GM19397 (cell line): ENCODE data around the gene FAM174B.

Experiments
- ATAC-seq: cut with Tn5 transposase; IDR thresholded peaks from one replicate; pipeline ENCODE4 v1.9.1; 2021; ENCODE audit warnings: mild to moderate bottlenecking, moderate library complexity; ENCODE audit not compliant: unreplicated experiment

Gene FAM174B

DNA sequence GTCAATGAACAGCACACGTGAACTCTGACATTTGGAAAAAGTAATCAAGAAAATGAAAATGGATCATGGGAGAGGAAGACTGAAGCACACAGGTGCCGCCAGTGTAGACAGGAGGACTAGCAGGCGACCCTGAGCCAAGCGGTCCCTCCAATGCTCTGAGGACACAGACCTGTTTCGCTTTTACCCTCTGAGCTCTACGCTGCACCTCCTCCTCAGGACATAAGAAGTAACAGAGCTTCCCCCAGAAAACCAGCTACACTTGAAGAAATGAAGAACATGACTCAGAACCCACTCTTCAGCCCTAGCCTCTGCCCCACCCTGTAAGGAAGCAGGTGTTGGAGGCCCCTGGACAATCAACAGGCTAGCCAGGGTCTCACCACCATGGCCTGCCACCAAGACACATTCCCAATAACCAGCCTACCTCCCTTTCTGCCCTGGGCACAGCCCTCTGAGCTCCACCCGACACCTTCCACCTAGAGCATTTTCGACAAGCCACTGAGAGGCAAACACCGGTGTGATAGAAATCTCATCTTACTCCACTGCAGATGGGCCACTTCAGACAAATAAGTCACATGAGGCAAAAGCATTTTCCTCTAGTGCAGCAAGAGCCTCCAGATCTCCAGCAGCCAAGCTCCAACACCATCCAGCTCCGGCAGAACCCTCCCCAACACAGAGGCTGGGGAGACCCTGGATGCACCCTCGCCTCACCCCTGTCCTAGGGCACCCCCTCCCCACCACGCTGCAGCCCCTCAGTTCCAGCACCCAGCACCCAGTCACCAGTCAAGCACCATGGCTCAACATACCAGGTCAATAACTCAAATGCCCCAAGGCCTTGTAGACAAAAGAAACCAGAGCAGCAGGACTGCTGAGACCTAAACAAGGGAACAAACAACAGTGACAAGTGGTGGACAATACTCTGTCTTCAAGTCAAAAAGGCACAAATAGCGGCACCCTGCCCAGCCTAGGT is 11.4 kb downstream of the FAM174B start:
- no peak for ATAC-seq

DNA sequence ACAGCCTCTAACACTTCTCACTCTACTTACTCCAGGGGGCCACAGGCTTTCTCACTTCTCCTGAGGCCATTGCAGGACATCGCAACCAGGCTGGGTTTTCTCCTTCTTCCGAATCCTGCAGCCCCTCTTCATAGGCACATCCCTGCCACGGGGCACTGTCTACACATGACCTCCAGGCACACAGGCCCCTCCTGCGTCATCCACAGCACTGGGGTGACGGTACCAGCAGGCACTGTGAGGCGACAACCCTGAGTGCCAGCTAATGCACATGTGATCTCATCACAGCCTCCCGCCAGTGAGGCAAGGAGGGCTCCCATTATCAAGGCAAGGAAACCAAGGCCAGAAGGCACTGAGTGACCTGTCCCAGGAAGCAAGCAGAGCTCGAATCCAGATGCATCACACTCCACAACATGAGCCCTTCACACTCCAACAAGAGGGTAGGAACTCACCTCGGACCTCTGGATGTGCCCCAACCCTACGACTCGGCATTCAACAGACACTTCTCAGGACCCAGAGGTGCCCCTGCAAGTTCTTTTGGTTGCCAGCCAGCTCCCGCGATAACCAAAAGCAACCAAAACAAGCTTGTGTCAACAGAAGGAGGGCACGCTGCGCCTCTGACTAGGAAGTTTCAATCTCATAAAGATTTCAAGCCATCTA is 16.7 kb downstream of the FAM174B start:
- no peak for ATAC-seq

DNA sequence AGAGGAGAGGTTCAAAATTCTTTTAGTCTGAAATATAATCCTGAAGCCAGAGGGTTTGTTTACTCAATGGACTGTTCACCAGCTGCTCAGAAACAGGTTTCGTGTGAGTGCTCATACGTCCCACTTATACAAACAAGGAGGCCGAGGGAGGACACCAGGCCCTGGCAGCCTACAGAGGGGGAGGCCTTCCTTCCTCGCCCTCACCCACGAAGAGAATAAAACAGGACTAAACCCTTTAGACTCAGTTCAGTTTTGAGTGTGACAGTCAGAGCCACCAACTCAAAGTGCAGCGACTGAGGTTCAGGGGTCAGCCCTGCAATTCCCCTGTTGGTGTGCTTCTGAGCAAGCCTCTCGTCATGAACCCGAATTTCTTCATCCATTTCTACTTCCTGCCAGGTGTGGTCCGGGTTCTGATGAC is 17.3 kb downstream of the FAM174B start:
- ATAC-seq, result no peak

DNA sequence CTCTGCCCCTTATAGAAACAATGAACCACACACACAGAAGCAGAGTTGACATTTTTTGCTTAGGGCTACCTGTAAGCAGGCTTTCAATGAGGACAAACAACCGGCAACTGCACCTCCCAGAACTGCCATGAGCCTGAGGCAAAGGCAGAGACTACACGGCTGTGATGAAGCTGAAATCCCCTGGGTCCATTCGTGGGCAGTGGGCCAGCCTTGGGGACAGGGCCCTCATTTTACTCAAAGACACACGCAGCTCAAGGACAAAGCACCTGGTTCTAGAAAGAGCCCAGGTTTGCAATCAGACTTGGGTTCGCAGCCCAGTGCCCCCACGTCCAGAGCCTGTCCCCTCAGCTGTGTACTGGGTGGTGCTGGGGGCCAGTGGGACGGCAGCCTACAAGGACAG is 17.9 kb downstream of the FAM174B start:
- ATAC-seq, result no peak

DNA sequence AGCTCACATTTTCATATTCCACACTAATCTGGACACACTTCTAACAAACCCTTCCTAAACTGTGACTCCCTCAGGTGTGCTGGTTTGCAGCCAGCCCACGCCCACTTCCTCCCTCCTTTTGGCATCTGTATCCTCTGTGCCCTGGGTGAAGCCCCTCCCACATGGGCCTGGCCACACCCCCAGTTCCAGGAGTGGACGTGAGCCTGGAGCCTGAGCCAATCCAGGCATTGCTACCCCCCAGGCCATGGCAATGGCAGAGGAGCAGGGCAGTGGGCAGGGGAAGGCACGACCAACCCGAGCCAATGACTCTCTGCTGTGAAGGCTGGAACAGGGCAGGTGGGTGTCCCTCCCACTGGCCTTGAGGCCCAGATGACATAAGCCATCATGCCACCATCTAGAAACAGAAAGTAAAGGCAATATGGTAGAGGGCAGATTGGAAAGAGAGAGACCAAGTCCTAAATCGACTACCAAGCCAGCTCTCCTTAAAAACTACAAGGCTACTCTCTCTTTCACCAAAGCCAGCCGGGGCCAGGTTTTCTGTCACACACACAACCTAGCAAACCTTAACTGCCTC is 18.6 kb downstream of the FAM174B start:
- no peak for ATAC-seq

DNA sequence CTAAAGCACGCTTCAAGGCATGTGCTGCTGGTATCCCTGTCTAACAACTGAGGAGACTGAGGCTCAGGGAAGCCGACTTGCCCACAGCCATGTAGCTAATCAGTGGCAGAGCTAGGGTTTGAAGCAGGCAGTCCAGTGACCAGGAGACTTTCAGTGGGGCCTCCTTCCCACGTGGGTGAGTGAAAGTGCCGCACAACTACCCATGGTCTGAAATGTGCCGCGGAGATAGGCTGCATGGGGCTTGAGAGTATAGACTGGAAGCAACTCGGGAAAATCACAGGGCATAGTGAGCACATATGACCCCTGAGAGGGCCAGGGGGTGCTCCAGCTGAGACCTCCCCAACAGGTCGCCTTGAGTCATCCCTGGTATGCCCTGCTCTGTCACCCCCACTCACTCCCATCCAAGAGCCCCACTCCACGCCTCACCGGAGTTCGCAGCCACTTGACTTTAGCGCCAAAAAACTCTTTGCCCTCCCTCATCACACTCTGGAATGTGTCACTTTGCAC is 19.1 kb downstream of the FAM174B start:
- no peak for ATAC-seq

DNA sequence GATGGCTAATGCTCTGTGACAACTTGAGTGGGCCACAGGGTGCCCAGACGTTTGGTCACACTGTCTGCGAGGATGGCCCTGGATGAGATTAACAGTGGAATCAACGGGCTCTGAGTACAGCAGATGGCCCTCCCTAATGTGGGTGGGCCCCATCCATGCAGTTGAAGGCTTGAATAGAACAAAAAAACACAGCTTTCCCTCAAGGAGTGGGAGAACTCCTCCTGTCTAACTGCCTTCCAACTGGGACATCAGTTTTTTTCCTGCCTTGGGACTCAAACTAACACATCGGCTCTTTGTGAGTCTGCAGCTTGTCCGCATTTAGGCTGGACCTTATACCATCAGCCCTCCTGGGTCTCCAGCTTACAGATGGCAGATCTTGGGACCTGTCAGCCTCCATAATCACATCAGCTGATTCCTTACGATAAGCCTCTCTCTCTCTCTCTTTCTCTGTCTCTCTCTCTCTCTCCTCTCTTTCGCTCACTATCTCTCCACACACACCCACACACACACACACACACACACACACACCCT is 20.8 kb downstream of the FAM174B start:
- no peak for ATAC-seq

DNA sequence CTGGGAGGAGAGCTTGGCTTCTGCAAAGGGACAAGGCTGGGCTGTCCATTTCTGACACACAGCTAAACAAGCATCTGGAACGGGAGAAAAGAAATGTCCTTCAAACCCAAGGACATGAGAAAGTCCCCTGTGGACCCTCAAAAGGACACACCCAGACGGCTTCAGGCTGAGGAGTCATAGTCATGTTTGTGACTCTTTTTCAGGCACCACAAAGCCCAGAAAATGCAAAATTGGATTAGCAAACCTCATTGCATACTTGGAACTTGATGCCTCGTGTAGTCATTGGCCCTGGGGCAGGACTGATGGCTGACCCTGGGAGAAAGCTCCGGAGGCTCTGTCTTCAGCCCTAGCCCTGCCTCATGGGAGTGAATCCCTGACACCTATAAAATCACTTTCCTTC is 21.5 kb downstream of the FAM174B start:
- no peak for ATAC-seq

DNA sequence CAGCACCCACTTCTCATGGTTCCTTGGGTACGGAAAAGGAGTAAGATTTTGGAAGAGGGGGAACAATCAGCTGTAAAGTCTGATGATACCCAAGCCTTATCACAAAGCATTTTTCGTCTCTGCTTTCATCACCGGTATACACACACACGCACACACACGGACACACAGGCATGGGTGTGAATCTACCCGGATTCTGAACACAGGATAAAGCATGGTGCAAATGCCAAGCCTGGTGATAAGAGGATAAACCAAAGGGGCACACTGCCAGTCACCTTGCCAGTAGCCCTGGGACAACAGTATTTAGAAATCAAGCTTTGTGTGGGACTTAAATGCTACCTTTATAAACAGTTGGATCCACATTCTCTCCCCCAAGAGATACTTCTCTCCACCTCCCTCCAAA is 22.2 kb downstream of the FAM174B start:
- no peak for ATAC-seq

DNA sequence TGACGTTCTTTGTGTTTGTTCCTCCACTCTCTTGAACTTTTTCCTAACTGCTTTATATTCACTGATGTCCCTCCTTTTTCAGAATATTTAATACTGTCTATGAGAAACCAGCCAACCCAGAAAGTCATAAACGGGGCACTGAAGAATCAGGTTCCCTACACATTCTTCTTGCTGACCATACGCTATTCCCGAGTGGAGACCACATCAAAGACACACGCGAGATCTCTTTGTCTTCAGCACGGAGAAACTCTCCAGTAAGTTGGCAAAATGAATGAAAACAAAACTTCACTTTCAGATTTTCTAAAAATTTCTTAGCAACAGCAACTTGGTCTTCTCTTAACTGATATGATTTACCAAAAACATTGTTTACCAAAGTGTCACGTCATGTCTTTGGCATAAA is 22.6 kb downstream of the FAM174B start:
- no peak for ATAC-seq

DNA sequence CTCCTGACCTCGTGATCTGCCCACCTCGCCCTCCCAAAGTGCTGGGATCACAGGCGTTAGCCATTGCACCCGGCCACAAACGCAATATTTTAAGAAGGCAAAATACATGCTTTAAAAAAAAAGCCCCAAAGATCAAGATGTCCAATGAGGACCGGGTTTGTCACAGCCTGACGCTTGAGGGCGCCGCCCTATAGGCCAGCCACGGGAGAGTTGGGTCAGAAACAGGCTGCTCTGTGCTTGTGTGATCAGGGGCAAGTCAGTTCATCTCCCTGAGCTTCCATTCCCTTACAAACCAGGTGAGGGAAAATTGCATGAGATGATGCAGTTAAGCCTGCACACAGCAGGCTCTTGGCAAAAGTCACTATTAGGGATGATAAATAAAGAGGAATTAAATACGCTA is 23.9 kb downstream of the FAM174B start:
- ATAC-seq, result no peak

DNA sequence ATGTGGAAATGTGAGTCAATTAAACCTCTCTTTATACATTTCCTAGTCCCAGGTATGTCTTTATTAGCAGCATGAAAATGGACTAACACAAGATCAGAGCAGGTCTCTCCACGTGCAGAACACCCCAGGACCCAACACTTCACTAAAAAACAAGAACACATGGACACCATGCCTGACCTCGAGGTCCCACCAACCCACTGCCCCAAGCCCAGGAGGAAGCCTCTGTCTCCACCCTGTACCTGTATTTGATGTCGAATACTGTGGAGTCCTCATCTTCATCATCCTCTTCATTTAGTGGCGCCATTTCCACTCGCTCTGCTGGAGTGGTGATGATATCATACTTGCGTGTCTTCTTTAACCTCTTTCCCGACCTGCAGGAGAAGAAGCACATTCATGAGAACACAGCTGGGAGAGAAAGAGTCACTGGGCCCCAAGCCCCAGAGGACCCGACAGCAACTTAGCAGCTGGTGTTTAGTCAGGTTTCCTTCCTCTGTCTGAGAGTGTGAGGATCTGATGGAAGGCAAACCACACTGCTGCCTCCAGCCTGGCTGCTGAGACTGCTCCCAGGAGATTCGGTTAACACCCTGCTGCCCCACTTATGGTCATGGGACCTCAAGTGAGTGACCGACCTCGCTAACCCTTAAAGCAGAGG is 25.5 kb downstream of the FAM174B start:
- ATAC-seq, result no peak

DNA sequence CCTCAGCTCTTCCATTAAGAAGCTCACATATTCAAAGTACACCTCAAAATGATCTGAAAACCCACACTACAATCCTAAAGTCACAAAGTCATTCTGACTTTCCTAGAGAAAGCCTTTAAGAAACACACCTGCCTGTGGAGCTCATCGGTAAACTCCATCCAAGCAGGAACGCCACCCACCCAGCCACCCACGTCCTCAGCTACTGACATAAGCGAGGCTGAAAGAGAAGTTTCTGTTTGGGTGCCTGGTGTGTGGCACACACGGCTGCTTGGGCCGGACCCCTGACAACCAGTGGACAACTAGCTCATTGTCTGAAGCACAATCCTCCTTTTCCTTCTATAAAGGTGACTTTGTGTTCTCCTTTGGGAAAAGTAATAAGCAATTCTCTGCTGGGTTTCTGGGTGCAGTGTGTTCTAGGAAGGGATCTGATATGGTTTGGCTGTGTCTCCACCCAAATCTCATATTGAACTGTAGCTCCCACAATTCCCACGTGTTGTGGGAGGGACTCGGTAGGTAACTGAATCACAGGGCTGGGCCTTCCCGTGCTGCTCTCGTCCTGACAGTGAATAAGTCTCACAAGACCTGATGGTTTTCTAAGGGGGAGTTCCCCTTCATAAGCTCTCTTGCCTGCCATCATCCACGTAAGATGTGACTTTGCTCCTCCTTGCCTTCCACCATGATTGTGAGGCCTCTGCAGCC is 26.1 kb downstream of the FAM174B start:
- no peak for ATAC-seq

DNA sequence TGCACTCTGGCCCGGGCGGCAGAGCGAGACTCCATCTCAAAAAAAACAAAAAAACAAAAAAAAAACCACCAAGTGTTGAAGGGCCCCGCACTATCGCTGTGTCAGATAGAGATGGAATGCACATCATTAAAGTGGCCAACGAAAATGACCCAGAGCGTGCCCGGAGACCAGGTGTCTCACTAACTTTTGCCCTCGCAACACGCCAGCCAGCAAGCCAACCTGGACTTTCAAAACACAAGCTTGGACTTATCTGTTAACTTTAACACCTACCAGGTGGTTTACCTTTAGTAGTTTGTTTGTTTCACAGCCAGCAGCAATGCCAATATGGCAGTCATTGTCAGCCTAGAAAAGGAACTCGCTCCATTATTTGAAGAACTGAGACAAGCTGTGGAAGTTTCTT is 28.6 kb downstream of the FAM174B start:
- ATAC-seq, result no peak

DNA sequence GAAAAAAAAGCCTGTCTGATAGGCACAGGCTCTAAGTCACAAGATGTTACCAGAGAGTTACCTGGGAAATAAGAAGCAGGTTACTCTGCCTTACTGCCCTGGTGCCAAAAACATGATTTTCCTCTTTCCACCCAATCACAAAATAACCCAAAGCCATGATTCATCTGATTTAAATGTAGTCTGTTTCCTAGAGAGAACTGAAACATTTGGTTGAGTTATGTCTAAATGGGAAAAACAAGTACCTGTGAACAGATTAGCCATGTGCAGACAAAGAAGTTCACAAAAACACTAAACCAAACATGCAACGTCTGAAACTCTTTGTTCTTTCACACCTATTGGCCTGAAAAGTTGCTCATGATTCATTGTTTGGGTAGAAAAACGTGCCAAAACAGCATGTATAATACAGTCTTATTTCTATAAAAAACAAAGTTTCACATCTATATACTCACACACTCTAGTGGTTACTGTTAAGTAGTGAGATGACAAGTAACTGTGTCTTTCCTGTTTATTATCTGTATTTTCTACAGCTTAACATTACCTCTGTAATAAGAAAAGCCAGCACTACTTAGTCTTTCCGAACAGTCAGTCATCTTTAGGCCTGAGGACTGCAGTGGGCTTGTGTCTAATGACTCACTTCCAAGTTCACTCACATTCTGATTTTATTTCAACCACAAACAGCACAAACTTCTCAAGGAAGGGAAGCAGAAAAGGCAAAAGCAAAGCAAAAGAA is 30.2 kb downstream of the FAM174B start:
- ATAC-seq, result peak; percentile 54

DNA sequence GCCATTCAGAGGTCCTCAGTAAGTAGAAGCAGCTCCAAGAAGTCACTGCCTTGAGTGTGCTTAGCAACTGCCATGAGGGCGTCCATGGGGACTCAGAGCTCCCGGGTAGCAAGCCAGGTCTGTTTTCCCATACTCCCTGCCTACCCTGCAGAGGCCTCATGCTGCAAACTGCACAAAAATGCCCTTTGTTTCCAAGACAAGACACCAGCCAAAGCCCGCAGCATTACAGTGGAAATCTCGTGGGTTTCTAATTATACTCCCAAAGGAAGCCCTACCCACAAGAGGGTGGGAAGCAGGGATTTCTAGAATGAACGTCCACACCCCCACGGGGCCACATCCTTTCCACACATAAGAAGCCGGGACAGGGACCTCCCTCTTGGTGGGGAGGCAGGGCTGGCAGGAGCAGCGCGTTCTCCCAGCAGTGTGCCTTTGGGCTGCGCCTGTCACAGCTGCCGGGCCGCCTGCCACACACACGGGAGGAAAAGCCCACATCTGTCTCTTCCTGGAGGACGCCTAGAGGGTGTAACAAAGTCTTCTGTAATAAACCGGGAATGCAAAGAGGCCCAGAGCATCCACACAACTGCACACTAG is 31.1 kb downstream of the FAM174B start:
- no peak for ATAC-seq

DNA sequence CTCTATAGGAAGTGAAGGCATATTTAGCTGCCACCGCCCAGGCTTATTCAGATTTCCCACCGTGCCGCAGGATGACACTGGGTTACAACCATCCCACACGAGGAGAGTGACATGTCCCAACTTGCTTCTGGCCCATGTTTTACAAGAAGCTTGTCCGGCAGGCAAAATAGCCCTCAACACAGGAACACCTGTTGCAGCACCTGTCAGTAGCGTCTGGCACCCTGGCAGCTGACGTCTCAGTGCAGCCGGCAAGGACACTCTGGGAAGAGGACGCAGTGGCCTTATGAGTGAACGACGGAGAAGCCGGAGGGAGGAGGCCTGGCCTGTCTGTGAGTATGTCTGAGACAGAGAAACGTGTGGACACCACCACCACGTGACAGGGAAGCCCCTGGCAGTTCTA is 32.1 kb downstream of the FAM174B start:
- no peak for ATAC-seq

DNA sequence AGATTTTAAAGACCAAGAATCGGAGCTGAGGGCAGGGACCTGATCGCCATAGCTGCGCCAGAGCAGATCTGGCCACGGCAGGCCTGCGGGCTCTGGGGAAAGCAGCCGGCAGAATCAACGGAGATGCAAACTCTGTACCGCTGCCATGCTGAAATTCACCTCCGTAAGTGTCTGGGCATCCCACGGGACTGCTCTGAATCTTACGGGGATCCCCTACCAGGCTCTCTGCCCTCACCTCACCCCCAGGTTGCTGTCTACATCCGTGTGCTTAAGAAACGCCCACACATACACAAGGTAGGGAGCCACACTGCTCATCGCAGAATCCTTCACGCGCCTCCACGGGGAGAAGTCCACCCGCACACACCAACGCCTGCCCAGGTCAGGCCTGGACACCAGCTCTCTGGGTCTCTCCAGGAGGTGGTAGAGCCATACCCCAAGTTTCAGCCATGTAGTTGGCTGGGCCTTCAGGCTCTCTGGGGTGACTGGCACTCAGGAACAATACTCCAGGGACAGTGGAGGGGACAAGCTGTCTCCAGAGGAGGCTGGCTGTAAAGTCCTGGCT is 33.5 kb downstream of the FAM174B start:
- no peak for ATAC-seq

DNA sequence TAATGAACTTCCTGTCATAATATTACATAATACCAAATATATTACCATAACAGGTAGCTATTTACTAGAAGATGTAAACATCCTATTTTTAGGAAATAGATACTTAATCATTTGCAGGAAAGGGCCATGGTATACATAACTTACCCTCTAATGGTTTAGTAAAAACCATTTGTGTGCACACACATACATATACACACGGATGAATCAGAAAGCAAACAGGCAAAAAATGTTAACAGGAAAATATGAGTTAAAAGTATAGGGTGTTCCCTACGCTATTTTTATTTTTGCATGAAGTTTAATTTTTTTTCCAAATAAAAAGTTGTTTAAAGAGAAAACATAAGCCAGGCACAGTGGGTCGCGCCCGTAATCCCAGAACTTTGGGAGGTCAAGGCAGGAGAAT is 34.6 kb downstream of the FAM174B start:
- ATAC-seq, result no peak
